ENCODE results near the gene SORCS3.

SORCS3 gene

GRCh38 chr10:105188737-105189462 is 547.8 kb downstream of the SORCS3 start:
- DNase-seq (ENCODE audit: low read depth), result no peak

GRCh38 chr10:105189463-105189800 is 548.3 kb downstream of the SORCS3 start:
- no peak for DNase-seq (ENCODE audit: low read depth)

- no peak for DNase-seq (ENCODE audit: low read depth)
Measured at GRCh38 chr10:105192146-105192545, 551.1 kb downstream of the SORCS3 start.

GRCh38 chr10:105192861-105193260 is 551.8 kb downstream of the SORCS3 start:
- DNase-seq (ENCODE audit: low read depth), result no peak

GRCh38 chr10:105195831-105196230 is 554.7 kb downstream of the SORCS3 start:
- no peak for DNase-seq (ENCODE audit: low read depth)

- DNase-seq (ENCODE audit: low read depth), result no peak
Measured at GRCh38 chr10:105197598-105198364, 556.7 kb downstream of the SORCS3 start.

GRCh38 chr10:105206616-105207015 is 565.5 kb downstream of the SORCS3 start:
- DNase-seq (ENCODE audit: low read depth), result no peak

- no peak for DNase-seq (ENCODE audit: low read depth)
Measured at GRCh38 chr10:105207476-105207995, 566.4 kb downstream of the SORCS3 start.

GRCh38 chr10:105210546-105210945 is 569.5 kb downstream of the SORCS3 start:
- no peak for DNase-seq (ENCODE audit: low read depth)

GRCh38 chr10:105237685-105238084 is 596.6 kb downstream of the SORCS3 start:
- no peak for DNase-seq (ENCODE audit: low read depth)

GRCh38 chr10:105239311-105240219 is 598.5 kb downstream of the SORCS3 start:
- no peak for DNase-seq (ENCODE audit: low read depth)

GRCh38 chr10:105241254-105241653 is 600.2 kb downstream of the SORCS3 start:
- DNase-seq (ENCODE audit: low read depth), result no peak

GRCh38 chr10:105243381-105243780 is 602.3 kb downstream of the SORCS3 start:
- DNase-seq (ENCODE audit: low read depth), result no peak

GRCh38 chr10:105243825-105244224 is 602.7 kb downstream of the SORCS3 start:
- no peak for DNase-seq (ENCODE audit: low read depth)

GRCh38 chr10:105247831-105248499 is 606.9 kb downstream of the SORCS3 start:
- DNase-seq (ENCODE audit: low read depth), result no peak

GRCh38 chr10:105252911-105253310 is 611.8 kb downstream of the SORCS3 start:
- no peak for DNase-seq (ENCODE audit: low read depth)

- DNase-seq (ENCODE audit: low read depth), result no peak
Measured at GRCh38 chr10:105253515-105254212, 612.6 kb downstream of the SORCS3 start.

- DNase-seq (ENCODE audit: low read depth), result no peak
Measured at GRCh38 chr10:105258036-105258673, 617.1 kb downstream of the SORCS3 start.

GRCh38 chr10:105258674-105259065 is 617.6 kb downstream of the SORCS3 start:
- DNase-seq (ENCODE audit: low read depth), result no peak

GRCh38 chr10:105259201-105259600 is 618.1 kb downstream of the SORCS3 start:
- DNase-seq (ENCODE audit: low read depth), result no peak

GRCh38 chr10:105262666-105263065 is 621.6 kb downstream of the SORCS3 start:
- DNase-seq (ENCODE audit: low read depth), result no peak

Data from stimulated activated CD8-positive, alpha-beta memory T cell treated with anti-CD3 and anti-CD28 coated beads, Interleukin-12 subunit alpha, Interleukin-12 subunit beta, amount 100 ng/mL, for 4 hours (primary cell).